ENCODE results near the gene GPHN. TPM values are rescaled to one million over a fixed set of nuclear protein-coding genes. Genes with fewer than 3 reads are reported as not detected.
A peak's percentile ranks its signal among the peaks of the same experiment; 100 is the strongest.

GPHN gene
- total RNA-seq (2014; rRNA removed) (23.4 and 39.5 TPM in 2 replicates), Bru-seq, nascent RNA (percentile 84 among the genes with signal in this experiment), BruChase-seq, experiment 1, labeled RNA remaining after a 6-hour chase (percentile 68 among the genes with signal in this experiment), BruChase-seq, experiment 2, labeled RNA remaining after a 2-hour chase (percentile 81 among the genes with signal in this experiment)
- long read RNA-seq, full-length matches to known transcripts, result 28 of 54 reads
- long read RNA-seq, partial matches to known transcripts, result 10 of 54 reads
- long read RNA-seq, other reads (novel, unspliced or antisense), result 16 of 54 reads

- peak within 1 kb of the TSS; percentile 82 for H3K9ac ChIP-seq (ENCODE audit: low read length)
- H3K9me2 ChIP-seq (replicated peaks; ENCODE audit: low read length), result no peaks in the 10 kb centered on the region
- no peaks in the 10 kb centered on the region for H3K27me3 ChIP-seq (ENCODE audit: low read length)
- H3K9me3 ChIP-seq (ENCODE audit: low read length), result no peaks in the 10 kb centered on the region
- intact Hi-C loops (cut with micrococcal nuclease), result loop anchor here (1.0 to 5.0 kb wide), 4 partner anchors 94 to 852 kb away; partner anchors contain the start of genes EIF2S1 and PALS1
- no peak; the same call in 1 of the 2 replicates for TF ChIP-seq CTCF (conservative IDR thresholded peaks at IDR 0.05; ENCODE audit: low read depth, low read length)
- TF ChIP-seq EZH2phosphoT487 (IDR thresholded peaks at IDR 0.05; ENCODE audit: borderline replicate concordance, low read length), result no peak
- peaks cover 55% of the 10 kb centered on the region for H3K79me2 ChIP-seq (ENCODE audit: low read length)
- ATAC-seq (peak; percentile 95), DNase-seq (peak; percentile 98)
- H3K27ac ChIP-seq (ENCODE audit: low read length), result peak within 1 kb of the TSS; percentile 78
- CTCF ChIA-PET, result interaction anchor here (0.5 to 1.4 kb wide), 8 partner anchors 42 to 901 kb away, joined by 3 to 15 read pairs (median 4); no protein-coding TSS in a partner anchor
- peak within 1 kb of the TSS; percentile 84 for H2AFZ ChIP-seq (ENCODE audit: low read length)
- peaks cover 22% of the 10 kb centered on the region for H3K4me1 ChIP-seq (ENCODE audit: insufficient read depth, low read length)
- peak within 1 kb of the TSS; percentile 91 for H3K4me2 ChIP-seq (ENCODE audit: low read length)
- no TSS peak for BruUV-seq (replicated peaks)
- H4K20me1 ChIP-seq (ENCODE audit: low read length), result peaks cover 41% of the 10 kb centered on the region
- H3K36me3 ChIP-seq (ENCODE audit: low read depth, low read length), result no peaks in the 10 kb centered on the region
- peak within 1 kb of the TSS; percentile 95 for H3K4me3 ChIP-seq (ENCODE audit: low read length)
- no peaks in the 10 kb centered on the region for H3F3A ChIP-seq (ENCODE audit: low read length, unreplicated experiment)
- POLR2A ChIA-PET (ENCODE audit: unreplicated experiment), result interaction anchor here (0.5 to 0.9 kb wide), 4 partner anchors 50 to 1408 kb away, joined by 3 to 4 read pairs (median 4); partner anchors contain the start of gene MAX
Observed at GRCh38 chr14:66507722-66508546, at the start of gene GPHN. Gene GPHN (plus strand): TSS chr14:66508147.

- no peaks in the 10 kb centered on the region for H3K36me3 ChIP-seq (ENCODE audit: low read depth, low read length)
- ChIA-PET POLR2A (ENCODE audit: unreplicated experiment) (interaction anchor here (0.7 kb wide), 1 partner anchor 14 kb away, joined by 4 read pairs; no protein-coding TSS in a partner anchor), CTCF (no interaction called here)
- H4K20me1 ChIP-seq (ENCODE audit: low read length), result no peaks in the 10 kb centered on the region
- no peak for ATAC-seq
- no peaks in the 10 kb centered on the region for H3K27me3 ChIP-seq (ENCODE audit: low read length)
- H2AFZ ChIP-seq (ENCODE audit: low read length), result no peak overlapping the region
- TF ChIP-seq CTCF (conservative IDR thresholded peaks at IDR 0.05; ENCODE audit: low read depth, low read length), result no peak
- TF ChIP-seq EZH2 (IDR thresholded peaks at IDR 0.05; ENCODE audit: low read length, unreplicated experiment), result no peak
- no peak for TF ChIP-seq EZH2phosphoT487 (IDR thresholded peaks at IDR 0.05; ENCODE audit: borderline replicate concordance, low read length)
- no peak overlapping the region for H3K4me3 ChIP-seq (ENCODE audit: low read length)
- DNase-seq, result no peak
- no peak overlapping the region for H3K9ac ChIP-seq (ENCODE audit: low read length)
- no TSS peak for BruUV-seq (replicated peaks)
- H3K9me2 ChIP-seq (replicated peaks; ENCODE audit: low read length), result no peaks in the 10 kb centered on the region
- H3K4me1 ChIP-seq (ENCODE audit: insufficient read depth, low read length), result no peaks in the 10 kb centered on the region
- intact Hi-C loops (cut with micrococcal nuclease), result no loop called here
- H3K4me2 ChIP-seq (ENCODE audit: low read length), result no peak overlapping the region
- no peak overlapping the region for H3K27ac ChIP-seq (ENCODE audit: low read length)
- no peaks in the 10 kb centered on the region for H3K9me3 ChIP-seq (ENCODE audit: low read length)
- H3K79me2 ChIP-seq (ENCODE audit: low read length), result no peaks in the 10 kb centered on the region
- no peaks in the 10 kb centered on the region for H3F3A ChIP-seq (ENCODE audit: low read length, unreplicated experiment)
Observed at GRCh38 chr14:66459603-66460002, 48.3 kb upstream of the GPHN start.

Measured in PC-3 (cell line).